H9 (cell line): ENCODE measurements around the gene RNU7-1. TPM values are rescaled to one million over a fixed set of nuclear protein-coding genes. Genes with fewer than 3 reads are reported as not detected.

ENCODE experiments used
- DNase-seq: peaks from one replicate; pipeline ENCODE4 v3.0.0-alpha.2; 2017
- H2AFZ ChIP-seq: one replicate; pipeline ENCODE4 v1.6.1; 2013; ENCODE audit warnings: mild to moderate bottlenecking, low read length, control low read depth, moderate library complexity
- H2AK5ac ChIP-seq: 2 replicates; pipeline ENCODE4 v1.6.1; 2013; ENCODE audit warnings: low read length, control low read depth, mixed read lengths; ENCODE audit not compliant: insufficient read length
- H2BK120ac ChIP-seq: one replicate; pipeline ENCODE4 v1.6.1; 2013; ENCODE audit warnings: low read depth, mild to moderate bottlenecking, low read length, control low read depth, inconsistent platforms; ENCODE audit not compliant: poor library complexity, severe bottlenecking
- H2BK12ac ChIP-seq: 2 replicates; pipeline ENCODE4 v1.6.1; 2013; ENCODE audit warnings: low read length, control low read depth, mixed read lengths, low read depth; ENCODE audit not compliant: insufficient read length
- H2BK15ac ChIP-seq: 2 replicates; pipeline ENCODE4 v1.6.1; 2013; ENCODE audit warnings: low read depth, low read length, control low read depth
- H2BK20ac ChIP-seq: one replicate; pipeline ENCODE4 v1.6.1; 2013; ENCODE audit warnings: low read depth, mild to moderate bottlenecking, low read length, control low read depth, inconsistent platforms; ENCODE audit not compliant: poor library complexity, severe bottlenecking
- H2BK5ac ChIP-seq: 2 replicates; pipeline ENCODE4 v1.6.1; 2013; ENCODE audit warnings: low read length, control low read depth, mixed read lengths; ENCODE audit not compliant: insufficient read length
- H3K14ac ChIP-seq: 2 replicates; pipeline ENCODE4 v1.6.1; 2013; ENCODE audit warnings: low read length, control low read depth; ENCODE audit not compliant: insufficient read depth
- H3K18ac ChIP-seq: 2 replicates; pipeline ENCODE4 v1.6.1; 2013; ENCODE audit warnings: low read depth, mild to moderate bottlenecking, mixed read lengths, low read length, control low read depth; ENCODE audit not compliant: insufficient read length
- H3K23ac ChIP-seq: 2 replicates; pipeline ENCODE4 v1.6.1; 2013; ENCODE audit warnings: low read length, control low read depth, mixed read lengths, low read depth; ENCODE audit not compliant: insufficient read length
- H3K23me2 ChIP-seq: 2 replicates; pipeline ENCODE4 v1.6.1; 2013; ENCODE audit warnings: low read depth, mild to moderate bottlenecking, mixed read lengths, low read length, control low read depth; ENCODE audit not compliant: insufficient read length, poor library complexity, severe bottlenecking
- H3K27ac ChIP-seq: 2 replicates; pipeline ENCODE4 v1.5.1; 2013; ENCODE audit warnings: low read length, control low read depth, mixed read lengths, low read depth; ENCODE audit not compliant: insufficient read length
- H3K27me3 ChIP-seq: 2 replicates; pipeline ENCODE4 v1.6.1; 2013; ENCODE audit warnings: low read length, control low read depth, inconsistent platforms; ENCODE audit not compliant: insufficient read depth
- H3K4ac ChIP-seq: 2 replicates; pipeline ENCODE4 v1.6.1; 2013; ENCODE audit warnings: low read depth, mild to moderate bottlenecking, control low read depth, inconsistent platforms, low read length, moderate library complexity
- H3K4me1 ChIP-seq: 2 replicates; pipeline ENCODE4 v1.6.1; 2013; ENCODE audit warnings: low read length, control low read depth, inconsistent platforms; ENCODE audit not compliant: insufficient read depth
- H3K4me2 ChIP-seq: 2 replicates; pipeline ENCODE4 v1.6.1; 2013; ENCODE audit warnings: low read length, control low read depth, mixed read lengths; ENCODE audit not compliant: insufficient read length, insufficient read depth
- H3K56ac ChIP-seq: 2 replicates; pipeline ENCODE4 v1.6.1; 2013; ENCODE audit warnings: low read depth, mild to moderate bottlenecking, mixed read lengths, low read length, control low read depth; ENCODE audit not compliant: insufficient read length
- H3K79me1 ChIP-seq: 2 replicates; pipeline ENCODE4 v1.6.1; 2013; ENCODE audit warnings: low read depth, mild to moderate bottlenecking, moderate library complexity, low read length, control low read depth, inconsistent platforms; ENCODE audit not compliant: insufficient read depth, poor library complexity, severe bottlenecking
- H3K79me2 ChIP-seq: 2 replicates; pipeline ENCODE4 v1.6.1; 2013; ENCODE audit warnings: low read length, control low read depth, inconsistent platforms; ENCODE audit not compliant: insufficient read depth
- H3K9ac ChIP-seq: 2 replicates; pipeline ENCODE4 v1.6.1; 2013; ENCODE audit warnings: low read length, control low read depth, mixed read lengths; ENCODE audit not compliant: insufficient read length; ENCODE audit errors: extremely low read depth
- H3K9me3 ChIP-seq: one replicate; pipeline ENCODE4 v1.6.1; 2013; ENCODE audit warnings: low read depth, low read length, inconsistent platforms; ENCODE audit not compliant: control insufficient read depth
- H3T11ph ChIP-seq: one replicate; pipeline ENCODE4 v1.6.1; 2013; ENCODE audit warnings: mild to moderate bottlenecking, low read length, control low read depth, inconsistent platforms
- H4K20me1 ChIP-seq: one replicate; pipeline ENCODE4 v1.6.1; 2013; ENCODE audit not compliant: control insufficient read depth, insufficient read length, insufficient read depth
- H4K5ac ChIP-seq: 2 replicates; pipeline ENCODE4 v1.6.1; 2013; ENCODE audit warnings: low read depth, mild to moderate bottlenecking, mixed read lengths, low read length, control low read depth; ENCODE audit not compliant: insufficient read length
- H4K8ac ChIP-seq: replicated peaks from 2 replicates; pipeline ENCODE4 v1.6.1; 2013; ENCODE audit warnings: low read length, control low read depth, mixed read lengths, low read depth; ENCODE audit not compliant: insufficient read length
- H4K91ac ChIP-seq: 2 replicates; pipeline ENCODE4 v1.6.1; 2013; ENCODE audit warnings: low read depth, mild to moderate bottlenecking, moderate library complexity, mixed read lengths, low read length, control low read depth; ENCODE audit not compliant: insufficient read length
- H3K27ac Mint-ChIP-seq, 3 experiments: 2 replicates in 2 of 3; 3 replicates in 1 of 3; pipeline ENCODE4 v1.8.0; 2020 to 2021; ENCODE audit warnings: mixed read lengths in 3 of 3, mild to moderate bottlenecking in 1 of 3, moderate library complexity in 1 of 3
- H3K27me3 Mint-ChIP-seq: 2 replicates; pipeline ENCODE4 v1.8.0; 2021; ENCODE audit warnings: low read depth, mild to moderate bottlenecking, moderate library complexity, mixed read lengths
- H3K36me3 Mint-ChIP-seq, 3 experiments: 2 replicates in 2 of 3; 3 replicates in 1 of 3; pipeline ENCODE4 v1.8.0; 2020 to 2021; ENCODE audit warnings: low read depth in 3 of 3, mixed read lengths in 3 of 3; ENCODE audit not compliant: insufficient read depth in 1 of 3
- H3K4me1 Mint-ChIP-seq, 2 experiments: 2 replicates each; pipeline ENCODE4 v1.8.0; 2020; ENCODE audit warnings: mixed read lengths in 2 of 2
- H3K4me3 Mint-ChIP-seq, 2 experiments: 2 replicates in 1 of 2; 3 replicates in 1 of 2; pipeline ENCODE4 v1.8.0; 2020 to 2021; ENCODE audit warnings: mild to moderate bottlenecking in 2 of 2, mixed read lengths in 2 of 2, moderate library complexity in 1 of 2
- H3K9me3 Mint-ChIP-seq, 2 experiments: 2 replicates in 1 of 2; 3 replicates in 1 of 2; pipeline ENCODE4 v1.8.0; 2020; ENCODE audit warnings: mild to moderate bottlenecking in 2 of 2, mixed read lengths in 2 of 2, moderate library complexity in 1 of 2
- WGBS: extraction: QIAGEN DNeasy Blood & Tissue Kit; methylation state at CpG from one replicate; pipeline ENCODE4 v1.1.7; 2013; ENCODE audit warnings: missing lambda C conversion rate, low lambda C conversion rate, mixed read lengths; ENCODE audit not compliant: insufficient read length; ENCODE audit errors: extremely low coverage; 5-methylcytosine and 5-hydroxymethylcytosine counted together
- total RNA-seq: library from RNA; stranded (reverse); gene quantifications from 2 replicates; pipeline ENCODE4 v1.2.1, GENCODE V29; 2021
- TF ChIP-seq, protein P1 (sequence below): fragments of 200-600 bp; sonication (generic); conservative IDR thresholded peaks from 3 replicates; pipeline ENCODE4 v1.8.0; 2021; ENCODE audit warnings: antibody characterized with exemption, mild to moderate bottlenecking

The RNU7-1 gene
- total RNA-seq, 1 experiment from 2014 or later = not detected

DNA sequence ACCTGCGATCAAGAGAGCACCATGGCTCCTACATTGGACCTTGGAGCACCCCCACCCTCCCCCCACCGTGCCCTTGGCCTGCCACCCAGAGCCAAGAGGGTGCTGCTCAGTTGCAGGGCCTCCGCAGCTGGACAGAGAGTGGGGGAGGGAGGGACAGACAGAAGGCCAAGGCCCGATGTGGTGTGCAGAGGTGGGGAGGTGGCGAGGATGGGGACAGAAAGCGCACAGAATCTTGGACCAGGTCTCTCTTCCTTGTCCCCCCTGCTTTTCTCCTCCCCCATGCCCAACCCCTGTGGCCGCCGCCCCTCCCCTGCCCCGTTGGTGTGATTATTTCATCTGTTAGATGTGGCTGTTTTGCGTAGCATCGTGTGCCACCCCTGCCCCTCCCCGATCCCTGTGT is 1.8 kb upstream of the RNU7-1 start:
- Histone ChIP-seq H3K14ac (no peak overlapping the region), H3K4ac (no peak overlapping the region), H4K20me1 (no peaks in the 10 kb centered on the region), H3K27ac (no peak overlapping the region), H3K56ac (no peak overlapping the region), H3K4me2 (no peak overlapping the region), H2BK20ac (no peak overlapping the region), H3K9me3 (no peaks in the 10 kb centered on the region), H2AFZ (no peak overlapping the region), H2BK5ac (no peak overlapping the region), H3K23ac (no peak overlapping the region), H4K5ac (no peak overlapping the region), H3K9ac (no peak overlapping the region), H2BK120ac (no peak overlapping the region), H2AK5ac (no peak overlapping the region), H3K18ac (no peak overlapping the region), H3K79me2 (no peaks in the 10 kb centered on the region), H2BK12ac (no peak overlapping the region), H3K79me1 (no peaks in the 10 kb centered on the region), H3K23me2 (peaks cover 19% of the 10 kb centered on the region), H4K91ac (no peak overlapping the region), H4K8ac (no peak overlapping the region), H3T11ph (no peak overlapping the region), H3K4me1 (0 out of 2 replicates have a peak, but pooled peaks cover 4% of the 10 kb centered on the region), H2BK15ac (no peak overlapping the region), H3K27me3 (no peaks in the 10 kb centered on the region)
- Mint-ChIP-seq H3K9me3 (no peaks in the 10 kb centered on the region; a peak in 2 of 5 replicates), H3K4me1 (peaks cover 37 to 48% of the 10 kb centered on the region in 2 experiments), H3K27ac (no peak overlapping the region), H3K27me3 (peaks cover 2% of the 10 kb centered on the region; the same call in 1 of the 2 replicates), H3K36me3 (peaks cover 15 to 51% (median 31%) of the 10 kb centered on the region in 3 experiments), H3K4me3 (no peak overlapping the region)
- TF ChIP-seq, protein P1, sequence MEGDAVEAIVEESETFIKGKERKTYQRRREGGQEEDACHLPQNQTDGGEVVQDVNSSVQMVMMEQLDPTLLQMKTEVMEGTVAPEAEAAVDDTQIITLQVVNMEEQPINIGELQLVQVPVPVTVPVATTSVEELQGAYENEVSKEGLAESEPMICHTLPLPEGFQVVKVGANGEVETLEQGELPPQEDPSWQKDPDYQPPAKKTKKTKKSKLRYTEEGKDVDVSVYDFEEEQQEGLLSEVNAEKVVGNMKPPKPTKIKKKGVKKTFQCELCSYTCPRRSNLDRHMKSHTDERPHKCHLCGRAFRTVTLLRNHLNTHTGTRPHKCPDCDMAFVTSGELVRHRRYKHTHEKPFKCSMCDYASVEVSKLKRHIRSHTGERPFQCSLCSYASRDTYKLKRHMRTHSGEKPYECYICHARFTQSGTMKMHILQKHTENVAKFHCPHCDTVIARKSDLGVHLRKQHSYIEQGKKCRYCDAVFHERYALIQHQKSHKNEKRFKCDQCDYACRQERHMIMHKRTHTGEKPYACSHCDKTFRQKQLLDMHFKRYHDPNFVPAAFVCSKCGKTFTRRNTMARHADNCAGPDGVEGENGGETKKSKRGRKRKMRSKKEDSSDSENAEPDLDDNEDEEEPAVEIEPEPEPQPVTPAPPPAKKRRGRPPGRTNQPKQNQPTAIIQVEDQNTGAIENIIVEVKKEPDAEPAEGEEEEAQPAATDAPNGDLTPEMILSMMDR = no peak
- WGBS = no CpG with 5 or more reads among the region's 12 CpGs
- DNase-seq = no peak
